Measurements from ENCODE around the gene TAC3. TPM values are rescaled to one million over a fixed set of nuclear protein-coding genes. Genes with fewer than 3 reads are reported as not detected.

Gene TAC3
- total and polyA plus RNA-seq, 2 of the 4 experiments (the other 2 are of a cell fraction) = 0.94 TPM; not detected in 1

DNA sequence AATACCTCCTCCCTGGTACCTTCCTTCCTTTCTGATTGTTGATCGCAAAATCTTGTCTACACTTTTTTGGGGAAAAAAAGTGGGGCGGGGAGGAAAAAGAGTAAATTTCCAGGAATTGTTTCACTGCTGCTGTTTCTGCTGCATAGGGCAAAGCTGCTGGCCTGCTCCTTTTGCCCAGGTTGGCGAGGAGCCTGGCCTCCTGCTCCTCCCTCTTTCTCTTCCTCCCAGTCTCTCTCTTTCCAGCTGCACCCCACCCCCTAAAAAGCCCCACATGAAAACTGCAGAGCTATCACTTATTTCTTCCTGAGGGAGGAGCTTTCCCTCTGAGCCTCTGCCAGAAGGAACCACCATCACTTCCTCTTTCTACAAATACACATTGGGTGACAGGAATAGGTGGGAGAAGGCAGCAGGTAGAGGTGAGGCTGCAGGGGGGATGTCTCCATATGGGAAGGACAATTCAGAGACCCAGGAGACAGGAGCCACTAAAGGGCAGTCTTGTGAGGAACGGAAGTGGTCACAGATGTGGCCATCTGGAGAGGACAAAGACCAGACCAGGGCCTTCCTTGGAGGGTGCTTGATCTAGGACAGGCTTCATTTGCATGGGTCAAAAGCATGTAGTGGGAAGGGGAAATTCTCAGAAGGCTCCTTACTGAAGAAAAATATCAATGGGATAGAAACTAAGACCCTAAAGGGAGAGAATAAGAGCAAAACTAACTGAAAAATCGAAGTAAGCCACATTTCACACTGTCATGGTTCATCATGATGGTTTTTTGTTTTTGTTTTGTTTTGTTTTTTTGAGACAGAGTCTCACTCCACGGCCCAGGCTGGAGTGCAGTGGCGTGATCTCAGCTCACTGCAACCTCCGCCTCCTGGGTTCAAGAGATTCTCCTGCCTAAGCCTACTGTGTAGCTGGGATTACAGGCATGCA, 24.7 kb downstream of the TAC3 start (continued):
- no peak for TF ChIP-seq CEBPB (IDR thresholded peaks at IDR 0.05; ENCODE audit: low read depth, low read length)

GRCh38 chr12:56990648-56991318, 25.5 kb downstream of the TAC3 start:
- Histone ChIP-seq H2AK5ac (ENCODE audit: low read depth, low read length) (no peak overlapping the region), H3K9ac (ENCODE audit: low read depth, low read length) (no peak overlapping the region), H3K4me3 (ENCODE audit: insufficient read depth, low read depth, low read length) (no peak overlapping the region), H3K27ac (ENCODE audit: insufficient read depth, low read length) (no peak overlapping the region), H3K4me1 (ENCODE audit: control insufficient read depth, insufficient read depth, low read length) (peaks cover 4% of the 10 kb centered on the region), H2BK20ac (ENCODE audit: low read depth, low read length) (no peak overlapping the region), H4K91ac (ENCODE audit: insufficient read depth, low read depth, low read length) (no peak overlapping the region), H2BK120ac (ENCODE audit: low read depth, low read length) (no peak overlapping the region), H2BK15ac (ENCODE audit: low read depth, low read length) (no peak overlapping the region), H3K4ac (ENCODE audit: low read depth, low read length) (no peak overlapping the region; the same call in 1 of the 2 replicates), H2BK5ac (ENCODE audit: low read depth, low read length, poor library complexity, severe bottlenecking) (no peak overlapping the region), H3K14ac (replicated peaks; ENCODE audit: low read depth, low read length) (0 out of 2 replicates have a peak overlapping the region, but pooled peaks have one; percentile 2), H3K9me1 (ENCODE audit: insufficient read depth, low read length) (0 out of 2 replicates have a peak, but pooled peaks cover 2% of the 10 kb centered on the region), H3K36me3 (ENCODE audit: control insufficient read depth, insufficient read depth, low read length) (peaks cover 5% of the 10 kb centered on the region; the same call in 1 of the 2 replicates), H3K27me3 (ENCODE audit: control insufficient read depth, insufficient read depth, low read length) (no peaks in the 10 kb centered on the region), H3K4me2 (ENCODE audit: low read depth, low read length) (no peak overlapping the region), H2AFZ (replicated peaks; ENCODE audit: low read length, poor library complexity) (no peak overlapping the region), H3K18ac (ENCODE audit: low read depth, low read length) (no peak overlapping the region), H2AK9ac (replicated peaks; ENCODE audit: low read depth, low read length, poor library complexity) (no peak overlapping the region), H3K23ac (ENCODE audit: low read depth, low read length) (peak overlapping the region; percentile 34; the same call in 1 of the 2 replicates), H3K56ac (ENCODE audit: extremely low read depth, insufficient read depth, low read length) (no peak overlapping the region), H4K20me1 (ENCODE audit: insufficient read depth, low read length) (peaks cover 3% of the 10 kb centered on the region; the same call in 1 of the 2 replicates), H4K5ac (ENCODE audit: low read depth, low read length) (no peak overlapping the region), H3K9me3 (ENCODE audit: control insufficient read depth, insufficient read depth, low read length) (no peaks in the 10 kb centered on the region), H4K8ac (ENCODE audit: low read depth in 2 of 2, low read length in 2 of 2) (no peak overlapping the region), H3K79me1 (ENCODE audit: low read depth in 1 of 2, low read length in 2 of 2) (no peaks in the 10 kb centered on the region)
- CTCF ChIA-PET = interaction anchor here (1.0 kb wide), 1 partner anchor 10 kb away, joined by 3 read pairs; no protein-coding TSS in a partner anchor
- dilution Hi-C loops (cut with HindIII; ENCODE audit: low sequenced_read_pairs, unreplicated experiment) = no loop called here
- DNase-seq (no peak), ATAC-seq (ENCODE audit: low read depth) (no peak)
- intact Hi-C loops (cut with micrococcal nuclease) = no loop called here
- POLR2A ChIA-PET (ENCODE audit: unreplicated experiment) = no interaction called here
- no TSS peak for BruUV-seq (replicated peaks)
- no CpG with 5 or more reads among the region's 7 CpGs for WGBS, 2 experiments (ENCODE audit: extremely low coverage in 2 of 2, insufficient read length in 1 of 2)
- TF ChIP-seq POLR2A (IDR thresholded peaks at IDR 0.05; ENCODE audit: low read depth, low read length) = no peak
- TF ChIP-seq, protein P1, sequence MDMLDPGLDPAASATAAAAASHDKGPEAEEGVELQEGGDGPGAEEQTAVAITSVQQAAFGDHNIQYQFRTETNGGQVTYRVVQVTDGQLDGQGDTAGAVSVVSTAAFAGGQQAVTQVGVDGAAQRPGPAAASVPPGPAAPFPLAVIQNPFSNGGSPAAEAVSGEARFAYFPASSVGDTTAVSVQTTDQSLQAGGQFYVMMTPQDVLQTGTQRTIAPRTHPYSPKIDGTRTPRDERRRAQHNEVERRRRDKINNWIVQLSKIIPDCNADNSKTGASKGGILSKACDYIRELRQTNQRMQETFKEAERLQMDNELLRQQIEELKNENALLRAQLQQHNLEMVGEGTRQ (IDR thresholded peaks at IDR 0.05; ENCODE audit: low read depth, low read length) = no peak
- no peak for TF ChIP-seq RCOR1 (IDR thresholded peaks at IDR 0.05; ENCODE audit: insufficient replicate concordance, low read length)
- no peak for TF ChIP-seq SMC3 (IDR thresholded peaks at IDR 0.05; ENCODE audit: low read depth, low read length)
- TF ChIP-seq, protein P2, sequence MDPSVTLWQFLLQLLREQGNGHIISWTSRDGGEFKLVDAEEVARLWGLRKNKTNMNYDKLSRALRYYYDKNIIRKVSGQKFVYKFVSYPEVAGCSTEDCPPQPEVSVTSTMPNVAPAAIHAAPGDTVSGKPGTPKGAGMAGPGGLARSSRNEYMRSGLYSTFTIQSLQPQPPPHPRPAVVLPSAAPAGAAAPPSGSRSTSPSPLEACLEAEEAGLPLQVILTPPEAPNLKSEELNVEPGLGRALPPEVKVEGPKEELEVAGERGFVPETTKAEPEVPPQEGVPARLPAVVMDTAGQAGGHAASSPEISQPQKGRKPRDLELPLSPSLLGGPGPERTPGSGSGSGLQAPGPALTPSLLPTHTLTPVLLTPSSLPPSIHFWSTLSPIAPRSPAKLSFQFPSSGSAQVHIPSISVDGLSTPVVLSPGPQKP (IDR thresholded peaks at IDR 0.05; ENCODE audit: borderline replicate concordance, low read depth, low read length) = no peak
- TF ChIP-seq RFX5 (IDR thresholded peaks at IDR 0.05; ENCODE audit: low read depth, low read length) = no peak
- in situ Hi-C loops (cut with MboI; ENCODE audit: low sequenced_read_pairs) = loop anchor here (25.0 kb wide), 1 partner anchor 478 kb away; the partner anchor contains the start of gene RBMS2
